H1 (cell line): ENCODE measurements around the gene DNAJC16. TPM values are rescaled to one million over a fixed set of nuclear protein-coding genes. Genes with fewer than 3 reads are reported as not detected.

Experiments used
- ATF3 ChIP-seq: IDR thresholded peaks from 2 replicates; pipeline ENCODE4 v1.6.1; 2011; ENCODE audit warnings: low read depth, mild to moderate bottlenecking, low read length; ENCODE audit not compliant: insufficient read depth
- CBX8 ChIP-seq: fragments of 300-800, 300-1000 bp; sonication (generic); IDR thresholded peaks from 2 replicates; pipeline ENCODE4 v1.7.1; 2016; ENCODE audit warnings: low read depth, low read length, borderline replicate concordance
- E2F6 ChIP-seq: IDR thresholded peaks from 2 replicates; pipeline ENCODE4 v1.6.1; 2012; ENCODE audit warnings: inconsistent platforms
- FOSL1 ChIP-seq: IDR thresholded peaks from 2 replicates; pipeline ENCODE4 v1.6.1; 2011; ENCODE audit warnings: mild to moderate bottlenecking, low read depth, low read length, moderate library complexity; ENCODE audit not compliant: insufficient read depth
- polyA plus RNA-seq, 7 experiments: library from polyadenylated mRNA; depleted of rRNA in 3 of 7; stranded (reverse) in 5 of 7; unstranded in 2 of 7; fragments of >200 nt in 5 of 7; fragments of 200-250 nt in 2 of 7; gene quantifications; 1 replicate in 5 of 7; 2 replicates in 1 of 7; 4 replicates in 1 of 7; pipeline versions ENCODE4 v1.2.1 to v1.2.3, GENCODE V29; 2011 to 2013; ENCODE audit warnings: missing spikeins in 2 of 7, mixed read lengths in 2 of 7
- total RNA-seq: library from RNA; stranded (reverse); fragmentation: NEBNext Ultra II Directional; extraction: Animal tissue kit (Norgen Biotek cat#: 25700); gene quantifications from 2 replicates; pipeline ENCODE4 v1.2.1, GENCODE V29; 2021

Gene DNAJC16
- total and polyA plus RNA-seq, 2 of the 8 experiments (the other 6 are each of a cell fraction or from before 2014, with no cell fraction given): 7.9 to 23.3 TPM

- TF ChIP-seq E2F6 (no peak), ATF3 (no peak), FOSL1 (no peak), CBX8 (no peak)
- TF ChIP-seq, all 59 proteins: peak for 0
These were observed 12.1 kb downstream of the DNAJC16 start (continued) for GRCh38 chr1:15538771-15539170.
